ENCODE data around the gene C19orf25. TPM values are rescaled to one million over a fixed set of nuclear protein-coding genes. Genes with fewer than 3 reads are reported as not detected.

The C19orf25 gene
- polyA plus RNA-seq, 1 donor from 2014 or later, result 80.2 TPM

- Histone ChIP-seq H3K27me3 (ENCODE audit: insufficient read depth, low read depth, low read length) (no peaks in the 10 kb centered on the region), H3K27ac (ENCODE audit: low read length) (no peak overlapping the region), H3K4me3 (ENCODE audit: low read length) (no peak overlapping the region), H3K4me2 (ENCODE audit: low read length) (no peak overlapping the region), H3K79me2 (replicated peaks; ENCODE audit: insufficient read depth, low read length) (no peaks in the 10 kb centered on the region), H3K9me3 (ENCODE audit: low read length) (no peaks in the 10 kb centered on the region), H2AFZ (ENCODE audit: low read depth, low read length) (no peak overlapping the region), H4K20me1 (ENCODE audit: insufficient read depth) (no peaks in the 10 kb centered on the region), H3F3A (ENCODE audit: insufficient read depth, low read length, poor library complexity, severe bottlenecking) (no peaks in the 10 kb centered on the region), H3K9me2 (ENCODE audit: insufficient read depth, low read length) (no peaks in the 10 kb centered on the region), H3K36me3 (ENCODE audit: insufficient read depth, low read length) (no peaks in the 10 kb centered on the region), H3K9ac (ENCODE audit: low read length) (no peak overlapping the region)
- TF ChIP-seq MXI1 (conservative IDR thresholded peaks at IDR 0.05; ENCODE audit: poor library complexity, severe bottlenecking) (no peak), REST (IDR thresholded peaks at IDR 0.05; ENCODE audit: borderline replicate concordance) (no peak), EP300 (conservative IDR thresholded peaks at IDR 0.05; ENCODE audit: poor library complexity, severe bottlenecking) (no peak), CTCF (IDR thresholded peaks at IDR 0.05; ENCODE audit: poor library complexity, severe bottlenecking) (no peak), POLR2AphosphoS5 (IDR thresholded peaks at IDR 0.05) (no peak), TAF1 (IDR thresholded peaks at IDR 0.05; ENCODE audit: low read depth) (no peak), EZH2 (IDR thresholded peaks at IDR 0.05; ENCODE audit: borderline replicate concordance, insufficient read depth, low read length, poor library complexity, severe bottlenecking) (no peak), RAD21 (conservative IDR thresholded peaks at IDR 0.05) (no peak), SMC3 (conservative IDR thresholded peaks at IDR 0.05; ENCODE audit: poor library complexity) (no peak)
These were observed 53.1 kb downstream of the C19orf25 start for GRCh38 chr19:1425902-1426301.

- Histone ChIP-seq H3K27me3 (ENCODE audit: insufficient read depth, low read depth, low read length) (no peaks in the 10 kb centered on the region), H3F3A (ENCODE audit: insufficient read depth, low read length, poor library complexity, severe bottlenecking) (no peaks in the 10 kb centered on the region), H3K9me3 (ENCODE audit: low read length) (no peaks in the 10 kb centered on the region), H4K20me1 (ENCODE audit: insufficient read depth) (no peaks in the 10 kb centered on the region), H3K36me3 (ENCODE audit: insufficient read depth, low read length) (no peaks in the 10 kb centered on the region), H2AFZ (ENCODE audit: low read depth, low read length) (no peak overlapping the region), H3K27ac (ENCODE audit: low read length) (no peak overlapping the region), H3K4me2 (ENCODE audit: low read length) (no peak overlapping the region), H3K4me3 (ENCODE audit: low read length) (no peak overlapping the region), H3K9me2 (ENCODE audit: insufficient read depth, low read length) (no peaks in the 10 kb centered on the region), H3K9ac (ENCODE audit: low read length) (no peak overlapping the region), H3K79me2 (replicated peaks; ENCODE audit: insufficient read depth, low read length) (no peaks in the 10 kb centered on the region)
- TF ChIP-seq REST (IDR thresholded peaks at IDR 0.05; ENCODE audit: borderline replicate concordance) (no peak), RAD21 (conservative IDR thresholded peaks at IDR 0.05) (no peak), EZH2 (IDR thresholded peaks at IDR 0.05; ENCODE audit: borderline replicate concordance, insufficient read depth, low read length, poor library complexity, severe bottlenecking) (no peak), MXI1 (conservative IDR thresholded peaks at IDR 0.05; ENCODE audit: poor library complexity, severe bottlenecking) (no peak), POLR2AphosphoS5 (IDR thresholded peaks at IDR 0.05) (no peak), SMC3 (conservative IDR thresholded peaks at IDR 0.05; ENCODE audit: poor library complexity) (no peak), EP300 (conservative IDR thresholded peaks at IDR 0.05; ENCODE audit: poor library complexity, severe bottlenecking) (no peak), TAF1 (IDR thresholded peaks at IDR 0.05; ENCODE audit: low read depth) (no peak), CTCF (IDR thresholded peaks at IDR 0.05; ENCODE audit: poor library complexity, severe bottlenecking) (no peak)
These were observed 53.7 kb downstream of the C19orf25 start for GRCh38 chr19:1425102-1425837.
